Astrocyte (in vitro differentiated cells and primary cell): ENCODE measurements around the gene KATNB1.

Source experiments
- EZH2 ChIP-seq: IDR thresholded peaks from 2 replicates; pipeline ENCODE4 v1.6.1; 2012; ENCODE audit warnings: mild to moderate bottlenecking, low read length, inconsistent platforms; ENCODE audit not compliant: insufficient read depth
- TF ChIP-seq, protein P1 (sequence below): IDR thresholded peaks from 2 replicates; pipeline ENCODE4 v1.5.1; 2011; ENCODE audit warnings: low read depth, mild to moderate bottlenecking, inconsistent platforms, low read length, moderate library complexity; ENCODE audit not compliant: insufficient read depth

DNA sequence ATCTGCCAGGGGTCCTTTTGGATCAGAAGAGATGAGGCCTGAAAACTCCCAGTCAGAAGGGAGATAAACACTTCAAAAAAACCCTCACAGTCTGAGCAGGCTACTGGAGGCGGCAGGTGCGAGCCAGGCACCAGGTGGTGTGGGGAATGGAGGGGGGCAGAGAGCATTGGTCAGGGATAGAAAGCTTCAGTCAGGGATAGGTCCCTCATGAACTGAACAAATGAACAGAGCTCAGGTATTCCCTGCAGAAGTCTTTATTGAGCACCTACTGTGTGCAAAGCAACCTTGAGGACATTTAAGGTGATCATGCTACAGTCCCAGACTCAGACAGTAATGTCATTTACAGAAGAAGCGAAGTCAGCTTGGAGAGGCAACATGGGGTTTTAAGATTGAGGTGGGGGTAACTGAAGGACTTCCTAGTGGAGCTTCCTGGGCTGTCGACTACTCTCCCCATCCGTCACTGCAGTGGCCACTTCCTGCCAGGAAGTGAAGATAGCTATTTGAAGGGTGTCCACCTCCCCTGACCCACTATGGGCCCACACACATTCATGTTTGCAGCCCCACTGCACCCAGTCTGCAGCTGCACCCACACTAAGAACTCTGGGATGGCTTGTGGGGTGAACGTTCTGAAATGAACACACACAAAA lies 63.5 kb downstream of the KATNB1 start:
- TF ChIP-seq, protein P1, sequence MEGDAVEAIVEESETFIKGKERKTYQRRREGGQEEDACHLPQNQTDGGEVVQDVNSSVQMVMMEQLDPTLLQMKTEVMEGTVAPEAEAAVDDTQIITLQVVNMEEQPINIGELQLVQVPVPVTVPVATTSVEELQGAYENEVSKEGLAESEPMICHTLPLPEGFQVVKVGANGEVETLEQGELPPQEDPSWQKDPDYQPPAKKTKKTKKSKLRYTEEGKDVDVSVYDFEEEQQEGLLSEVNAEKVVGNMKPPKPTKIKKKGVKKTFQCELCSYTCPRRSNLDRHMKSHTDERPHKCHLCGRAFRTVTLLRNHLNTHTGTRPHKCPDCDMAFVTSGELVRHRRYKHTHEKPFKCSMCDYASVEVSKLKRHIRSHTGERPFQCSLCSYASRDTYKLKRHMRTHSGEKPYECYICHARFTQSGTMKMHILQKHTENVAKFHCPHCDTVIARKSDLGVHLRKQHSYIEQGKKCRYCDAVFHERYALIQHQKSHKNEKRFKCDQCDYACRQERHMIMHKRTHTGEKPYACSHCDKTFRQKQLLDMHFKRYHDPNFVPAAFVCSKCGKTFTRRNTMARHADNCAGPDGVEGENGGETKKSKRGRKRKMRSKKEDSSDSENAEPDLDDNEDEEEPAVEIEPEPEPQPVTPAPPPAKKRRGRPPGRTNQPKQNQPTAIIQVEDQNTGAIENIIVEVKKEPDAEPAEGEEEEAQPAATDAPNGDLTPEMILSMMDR = no peak
- no peak for TF ChIP-seq EZH2
